Astrocyte of the spinal cord (primary cell): Measurements from ENCODE around the gene UBE2H.

ENCODE experiments used
- DNase-seq: peaks from one replicate; pipeline ENCODE4 v3.0.0; 2011; ENCODE audit warnings: low read depth, low spot score
- H3K4me3 ChIP-seq: 2 replicates; pipeline ENCODE4 v1.5.1; 2011; ENCODE audit warnings: low read depth, mild to moderate bottlenecking, low read length, moderate library complexity
- in situ Hi-C: cut with HindIII; loops from 2 replicates; pipeline ENCODE4 v1.10.0; 2017; ENCODE audit warnings: low sequenced_read_pairs
- TF ChIP-seq, protein P1 (sequence below): IDR thresholded peaks from 2 replicates; pipeline ENCODE4 v1.5.1; 2012; ENCODE audit warnings: low read depth, mild to moderate bottlenecking, low read length, inconsistent platforms

Gene UBE2H

GRCh38 chr7:129781928-129782817 lies 170.6 kb downstream of the UBE2H start:
- in situ Hi-C loops: no loop called here
- TF ChIP-seq, protein P1, sequence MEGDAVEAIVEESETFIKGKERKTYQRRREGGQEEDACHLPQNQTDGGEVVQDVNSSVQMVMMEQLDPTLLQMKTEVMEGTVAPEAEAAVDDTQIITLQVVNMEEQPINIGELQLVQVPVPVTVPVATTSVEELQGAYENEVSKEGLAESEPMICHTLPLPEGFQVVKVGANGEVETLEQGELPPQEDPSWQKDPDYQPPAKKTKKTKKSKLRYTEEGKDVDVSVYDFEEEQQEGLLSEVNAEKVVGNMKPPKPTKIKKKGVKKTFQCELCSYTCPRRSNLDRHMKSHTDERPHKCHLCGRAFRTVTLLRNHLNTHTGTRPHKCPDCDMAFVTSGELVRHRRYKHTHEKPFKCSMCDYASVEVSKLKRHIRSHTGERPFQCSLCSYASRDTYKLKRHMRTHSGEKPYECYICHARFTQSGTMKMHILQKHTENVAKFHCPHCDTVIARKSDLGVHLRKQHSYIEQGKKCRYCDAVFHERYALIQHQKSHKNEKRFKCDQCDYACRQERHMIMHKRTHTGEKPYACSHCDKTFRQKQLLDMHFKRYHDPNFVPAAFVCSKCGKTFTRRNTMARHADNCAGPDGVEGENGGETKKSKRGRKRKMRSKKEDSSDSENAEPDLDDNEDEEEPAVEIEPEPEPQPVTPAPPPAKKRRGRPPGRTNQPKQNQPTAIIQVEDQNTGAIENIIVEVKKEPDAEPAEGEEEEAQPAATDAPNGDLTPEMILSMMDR: no peak
- H3K4me3 ChIP-seq: no peak overlapping the region
- no peak for DNase-seq

DNA sequence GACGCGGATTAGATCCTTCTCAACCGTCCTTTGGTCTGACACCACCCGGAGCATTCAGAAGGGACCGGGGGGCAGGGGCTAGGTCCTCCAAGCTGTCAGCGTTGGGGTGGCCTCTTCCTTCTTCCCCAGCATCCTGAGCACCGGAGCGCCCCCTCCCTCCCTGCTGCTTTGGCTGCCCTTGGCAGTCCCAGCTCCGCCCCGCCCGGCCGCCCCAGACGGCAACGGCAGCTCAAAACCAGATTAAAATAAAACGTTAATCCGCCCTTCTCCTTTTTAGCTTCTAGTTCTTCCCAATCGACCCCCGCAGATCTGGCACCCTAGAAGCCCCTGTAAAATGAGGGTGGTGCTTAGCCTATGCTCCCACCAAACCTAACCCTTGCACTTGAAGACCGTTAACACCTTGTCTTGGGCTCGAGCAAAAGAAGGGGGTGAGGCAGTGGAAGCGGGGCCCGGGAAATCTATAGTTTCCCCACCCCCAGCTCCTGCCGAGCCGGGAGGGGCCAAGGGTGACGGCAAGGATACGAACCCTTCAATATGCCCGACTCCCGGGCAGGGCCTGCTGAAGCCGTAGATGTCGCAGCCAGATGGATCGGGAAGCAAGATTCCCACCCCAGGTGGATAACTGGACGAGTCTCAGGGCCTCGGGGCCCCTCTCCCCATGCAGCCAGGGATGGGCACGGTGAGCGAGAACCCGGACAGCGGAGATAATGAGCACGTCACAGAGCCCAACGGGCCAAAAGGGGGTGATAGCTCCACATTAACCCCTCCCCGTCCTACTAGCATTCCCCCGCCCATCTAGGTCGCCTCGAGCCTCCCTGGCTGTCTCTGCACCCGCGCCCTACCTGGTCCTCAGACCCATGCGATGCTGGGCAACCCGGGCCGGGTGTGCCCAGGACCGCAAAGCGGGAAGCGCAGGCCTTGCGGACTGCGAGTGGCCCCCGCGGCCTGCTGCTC lies 171.5 kb downstream of the UBE2H start:
- no peak overlapping the region for H3K4me3 ChIP-seq
- DNase-seq: no peak

More for the DNA sequence above, 171.5 kb downstream of the UBE2H start:
- in situ Hi-C loops: no loop called here
- TF ChIP-seq, protein P1: no peak
